K562 (cell line): Measurements from ENCODE around the gene S100A9. TPM values are rescaled to one million over a fixed set of nuclear protein-coding genes. Genes with fewer than 3 reads are reported as not detected.
A peak's percentile ranks its signal among the peaks of the same experiment; 100 is the strongest.

Source experiments
- CREBBP ChIP-seq: IDR thresholded peaks from one replicate; pipeline ENCODE4 v1.6.1; 2012; ENCODE audit warnings: low read depth, mild to moderate bottlenecking, control low read depth, inconsistent platforms, low read length
- KLF16 ChIP-seq: IDR thresholded peaks from 2 replicates; pipeline ENCODE4 v1.6.1; 2016; ENCODE audit warnings: antibody characterized with exemption
- LEF1 ChIP-seq: fragments of 450-650 bp; IDR thresholded peaks from 2 replicates; pipeline ENCODE4 v1.6.1; 2016; ENCODE audit warnings: mild to moderate bottlenecking
- MAFK ChIP-seq: IDR thresholded peaks from 2 replicates; pipeline ENCODE4 v1.6.1; 2011; ENCODE audit warnings: low read length, improper control_type of control experiment
- NCOA4 ChIP-seq: fragments of 450-650 bp; IDR thresholded peaks from 2 replicates; pipeline ENCODE4 v1.6.1; 2018; ENCODE audit warnings: mild to moderate bottlenecking; ENCODE audit not compliant: partially characterized antibody
- PHF21A ChIP-seq: fragments of 450-650 bp; IDR thresholded peaks from 2 replicates; pipeline ENCODE4 v1.6.1; 2017; ENCODE audit warnings: low read depth, borderline replicate concordance
- POLR2B ChIP-seq: fragments of 450-650 bp; IDR thresholded peaks from 2 replicates; pipeline ENCODE4 v1.6.1; 2018; ENCODE audit warnings: low read depth; ENCODE audit not compliant: partially characterized antibody
- PTRF ChIP-seq: fragments of 450-650 bp; IDR thresholded peaks from 2 replicates; pipeline ENCODE4 v1.6.1; 2016; ENCODE audit warnings: mild to moderate bottlenecking, missing genetic modification characterization, missing compliant biosample characterization
- RAD21 ChIP-seq, 2 experiments: fragments of 250-450 bp in 1 of 2; fragments of 450-650 bp in 1 of 2; sonication (Bioruptor Pico) in 1 of 2; formaldehyde crosslinking in 1 of 2; IDR thresholded peaks in 1 of 2; conservative IDR thresholded peaks in 1 of 2; 2 replicates each; pipeline versions ENCODE4 v1.4.0 to v1.8.0; 2020 to 2022; ENCODE audit warnings: mild to moderate bottlenecking in 2 of 2, moderate library complexity in 1 of 2
- RBBP5 ChIP-seq: fragments of 200-600 bp; sonication (generic); IDR thresholded peaks from 2 replicates; pipeline ENCODE4 v1.6.1; 2012; ENCODE audit warnings: borderline replicate concordance, mild to moderate bottlenecking, low read length, control low read depth, inconsistent platforms; ENCODE audit not compliant: insufficient read depth, poor library complexity, severe bottlenecking
- RFX7 ChIP-seq: fragments of 250-450 bp; sonication (Bioruptor Pico); IDR thresholded peaks from 2 replicates; pipeline ENCODE4 v1.5.1; 2021; ENCODE audit warnings: mild to moderate bottlenecking
- ZNF280A ChIP-seq: fragments of 450-650 bp; IDR thresholded peaks from 2 replicates; pipeline ENCODE4 v1.6.1; 2018; ENCODE audit warnings: mild to moderate bottlenecking, low read depth; ENCODE audit not compliant: partially characterized antibody
- ZNF584 ChIP-seq: fragments of 200-800 bp; sonication (Bioruptor generic); IDR thresholded peaks from 2 replicates; pipeline ENCODE4 v1.6.1; 2016; ENCODE audit warnings: low read depth, mild to moderate bottlenecking, missing genetic modification characterization, missing compliant biosample characterization
- polyA plus RNA-seq, 8 experiments: library from polyadenylated mRNA; depleted of rRNA in 4 of 8; stranded (reverse) in 5 of 8; unstranded in 3 of 8; fragments of >200 nt; fragmentation: Nextera tagmentation in 2 of 8; fragmentation: Illumina TruSeq in 1 of 8; extraction: Ambion mirVana in 2 of 8; extraction: Trizol in 1 of 8; gene quantifications; 2 replicates each; pipeline versions ENCODE4 v1.2.1 to v1.2.3, GENCODE V29; 2011 to 2014; ENCODE audit warnings: inconsistent platforms in 1 of 8, missing spikeins in 1 of 8
- total RNA-seq, 7 experiments: library from RNA; depleted of rRNA in 6 of 7; stranded (reverse); fragments of >200 nt in 6 of 7; fragmentation: Illumina TruSeq in 2 of 7; extraction: Trizol in 2 of 7; gene quantifications; 2 replicates each; pipeline versions ENCODE4 v1.2.1 to v1.2.3, GENCODE V29; 2011 to 2021; ENCODE audit warnings: low replicate concordance in 1 of 7
- TF ChIP-seq, protein P1 (sequence below): fragments of 250-450 bp; sonication (Bioruptor Pico); IDR thresholded peaks from 2 replicates; pipeline ENCODE4 v1.5.0; 2020; ENCODE audit warnings: mild to moderate bottlenecking, borderline replicate concordance
- TF ChIP-seq, protein P2 (sequence below): fragments of 450-650 bp; IDR thresholded peaks from 2 replicates; pipeline ENCODE4 v1.6.1; 2016
- TF ChIP-seq, protein P3 (sequence below): sonication (generic); formaldehyde crosslinking; IDR thresholded peaks from 2 replicates; pipeline ENCODE4 v1.8.0; 2022; ENCODE audit warnings: mild to moderate bottlenecking, missing genetic modification reagents
- TF ChIP-seq, protein P4 (sequence below): fragments of 200-800 bp; sonication (Bioruptor generic); IDR thresholded peaks from 2 replicates; pipeline ENCODE4 v1.6.1; 2016; ENCODE audit warnings: missing genetic modification characterization, missing compliant biosample characterization

S100A9 gene
- total and polyA plus RNA-seq, 9 of the 15 experiments (the other 6 are each of a cell fraction or from before 2014, with no cell fraction given) = 0.80 TPM; not detected in 8

- TF ChIP-seq, protein P1, sequence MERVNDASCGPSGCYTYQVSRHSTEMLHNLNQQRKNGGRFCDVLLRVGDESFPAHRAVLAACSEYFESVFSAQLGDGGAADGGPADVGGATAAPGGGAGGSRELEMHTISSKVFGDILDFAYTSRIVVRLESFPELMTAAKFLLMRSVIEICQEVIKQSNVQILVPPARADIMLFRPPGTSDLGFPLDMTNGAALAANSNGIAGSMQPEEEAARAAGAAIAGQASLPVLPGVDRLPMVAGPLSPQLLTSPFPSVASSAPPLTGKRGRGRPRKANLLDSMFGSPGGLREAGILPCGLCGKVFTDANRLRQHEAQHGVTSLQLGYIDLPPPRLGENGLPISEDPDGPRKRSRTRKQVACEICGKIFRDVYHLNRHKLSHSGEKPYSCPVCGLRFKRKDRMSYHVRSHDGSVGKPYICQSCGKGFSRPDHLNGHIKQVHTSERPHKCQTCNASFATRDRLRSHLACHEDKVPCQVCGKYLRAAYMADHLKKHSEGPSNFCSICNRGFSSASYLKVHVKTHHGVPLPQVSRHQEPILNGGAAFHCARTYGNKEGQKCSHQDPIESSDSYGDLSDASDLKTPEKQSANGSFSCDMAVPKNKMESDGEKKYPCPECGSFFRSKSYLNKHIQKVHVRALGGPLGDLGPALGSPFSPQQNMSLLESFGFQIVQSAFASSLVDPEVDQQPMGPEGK (CRISPR knock-in tag) = no peak
- TF ChIP-seq PHF21A (no peak), NCOA4 (no peak), MAFK (no peak), PTRF (no peak), RFX7 (CRISPR knock-in tag) (no peak), RBBP5 (no peak), CREBBP (no peak), KLF16 (0 out of 2 replicates have a peak, but pooled peaks have one; percentile 5), POLR2B (no peak), LEF1 (no peak), ZNF280A (no peak), ZNF584 (CRISPR knock-in tag) (no peak), RAD21 (CRISPR knock-in tag; conservative IDR thresholded peaks at IDR 0.05 in 1 of 2, IDR thresholded peaks at IDR 0.05 in 1 of 2) (peak; percentile 78 to 86)
- TF ChIP-seq, protein P2, sequence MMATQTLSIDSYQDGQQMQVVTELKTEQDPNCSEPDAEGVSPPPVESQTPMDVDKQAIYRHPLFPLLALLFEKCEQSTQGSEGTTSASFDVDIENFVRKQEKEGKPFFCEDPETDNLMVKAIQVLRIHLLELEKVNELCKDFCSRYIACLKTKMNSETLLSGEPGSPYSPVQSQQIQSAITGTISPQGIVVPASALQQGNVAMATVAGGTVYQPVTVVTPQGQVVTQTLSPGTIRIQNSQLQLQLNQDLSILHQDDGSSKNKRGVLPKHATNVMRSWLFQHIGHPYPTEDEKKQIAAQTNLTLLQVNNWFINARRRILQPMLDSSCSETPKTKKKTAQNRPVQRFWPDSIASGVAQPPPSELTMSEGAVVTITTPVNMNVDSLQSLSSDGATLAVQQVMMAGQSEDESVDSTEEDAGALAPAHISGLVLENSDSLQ = peak; percentile 69
- TF ChIP-seq, protein P3, sequence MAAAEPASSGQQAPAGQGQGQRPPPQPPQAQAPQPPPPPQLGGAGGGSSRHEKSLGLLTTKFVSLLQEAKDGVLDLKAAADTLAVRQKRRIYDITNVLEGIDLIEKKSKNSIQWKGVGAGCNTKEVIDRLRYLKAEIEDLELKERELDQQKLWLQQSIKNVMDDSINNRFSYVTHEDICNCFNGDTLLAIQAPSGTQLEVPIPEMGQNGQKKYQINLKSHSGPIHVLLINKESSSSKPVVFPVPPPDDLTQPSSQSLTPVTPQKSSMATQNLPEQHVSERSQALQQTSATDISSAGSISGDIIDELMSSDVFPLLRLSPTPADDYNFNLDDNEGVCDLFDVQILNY (CRISPR knock-in tag) = no peak
- TF ChIP-seq, protein P4, sequence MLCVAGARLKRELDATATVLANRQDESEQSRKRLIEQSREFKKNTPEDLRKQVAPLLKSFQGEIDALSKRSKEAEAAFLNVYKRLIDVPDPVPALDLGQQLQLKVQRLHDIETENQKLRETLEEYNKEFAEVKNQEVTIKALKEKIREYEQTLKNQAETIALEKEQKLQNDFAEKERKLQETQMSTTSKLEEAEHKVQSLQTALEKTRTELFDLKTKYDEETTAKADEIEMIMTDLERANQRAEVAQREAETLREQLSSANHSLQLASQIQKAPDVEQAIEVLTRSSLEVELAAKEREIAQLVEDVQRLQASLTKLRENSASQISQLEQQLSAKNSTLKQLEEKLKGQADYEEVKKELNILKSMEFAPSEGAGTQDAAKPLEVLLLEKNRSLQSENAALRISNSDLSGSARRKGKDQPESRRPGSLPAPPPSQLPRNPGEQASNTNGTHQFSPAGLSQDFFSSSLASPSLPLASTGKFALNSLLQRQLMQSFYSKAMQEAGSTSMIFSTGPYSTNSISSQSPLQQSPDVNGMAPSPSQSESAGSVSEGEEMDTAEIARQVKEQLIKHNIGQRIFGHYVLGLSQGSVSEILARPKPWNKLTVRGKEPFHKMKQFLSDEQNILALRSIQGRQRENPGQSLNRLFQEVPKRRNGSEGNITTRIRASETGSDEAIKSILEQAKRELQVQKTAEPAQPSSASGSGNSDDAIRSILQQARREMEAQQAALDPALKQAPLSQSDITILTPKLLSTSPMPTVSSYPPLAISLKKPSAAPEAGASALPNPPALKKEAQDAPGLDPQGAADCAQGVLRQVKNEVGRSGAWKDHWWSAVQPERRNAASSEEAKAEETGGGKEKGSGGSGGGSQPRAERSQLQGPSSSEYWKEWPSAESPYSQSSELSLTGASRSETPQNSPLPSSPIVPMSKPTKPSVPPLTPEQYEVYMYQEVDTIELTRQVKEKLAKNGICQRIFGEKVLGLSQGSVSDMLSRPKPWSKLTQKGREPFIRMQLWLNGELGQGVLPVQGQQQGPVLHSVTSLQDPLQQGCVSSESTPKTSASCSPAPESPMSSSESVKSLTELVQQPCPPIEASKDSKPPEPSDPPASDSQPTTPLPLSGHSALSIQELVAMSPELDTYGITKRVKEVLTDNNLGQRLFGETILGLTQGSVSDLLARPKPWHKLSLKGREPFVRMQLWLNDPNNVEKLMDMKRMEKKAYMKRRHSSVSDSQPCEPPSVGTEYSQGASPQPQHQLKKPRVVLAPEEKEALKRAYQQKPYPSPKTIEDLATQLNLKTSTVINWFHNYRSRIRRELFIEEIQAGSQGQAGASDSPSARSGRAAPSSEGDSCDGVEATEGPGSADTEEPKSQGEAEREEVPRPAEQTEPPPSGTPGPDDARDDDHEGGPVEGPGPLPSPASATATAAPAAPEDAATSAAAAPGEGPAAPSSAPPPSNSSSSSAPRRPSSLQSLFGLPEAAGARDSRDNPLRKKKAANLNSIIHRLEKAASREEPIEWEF (CRISPR knock-in tag) = no peak
Measured at GRCh38 chr1:153352523-153352922, 5.1 kb upstream of the S100A9 start (continued).
